Measurements from ENCODE around the gene TPM2. TPM values are rescaled to one million over a fixed set of nuclear protein-coding genes. Genes with fewer than 3 reads are reported as not detected.

The TPM2 gene
- total and polyA plus RNA-seq, 4 experiments from 2014 or later = 0.79 to 79.6 (median 72.6) TPM; not detected in 1

- POLR2A ChIA-PET (ENCODE audit: partially characterized antibody) = interaction anchor here (0.9 to 12.3 kb wide), 10 partner anchors 8 to 83 kb away, joined by 3 to 420 read pairs (median 4); partner anchors contain the start of genes CCDC107, CREB3, GBA2 and RGP1
- peaks cover 10 to 13% of the 10 kb centered on the region in 2 donors for H3K36me3 Mint-ChIP-seq
- Histone ChIP-seq H3K36me3 (ENCODE audit: insufficient read depth, low read length) (peaks cover 5% of the 10 kb centered on the region), H3K4me1 (ENCODE audit: insufficient read depth, low read length) (peaks cover 50% of the 10 kb centered on the region), H3K9me3 (ENCODE audit: control insufficient read depth in 1 of 2, low read length in 2 of 2) (no peaks in the 10 kb centered on the region), H3K4me3 (ENCODE audit: low read length in 2 of 2) (peak overlapping the region; percentile 42 to 51), H3K27ac (ENCODE audit: low read depth, low read length) (peak overlapping the region; percentile 96), H3K27me3 (ENCODE audit: insufficient read depth, low read length) (no peaks in the 10 kb centered on the region)
- peak overlapping the region; percentile 83 to 91 (median 88) for H3K4me3 Mint-ChIP-seq
- intact Hi-C loops (cut with micrococcal nuclease) = no loop called here
- peak overlapping the region; percentile 15 to 100 (median 89) for H3K27ac Mint-ChIP-seq
- H3K9me3 Mint-ChIP-seq = peaks cover 0 to 1% (median 0%) of the 10 kb centered on the region in 8 donors
- CTCF ChIA-PET (ENCODE audit: partially characterized antibody) = interaction anchor here (0.8 to 17.9 kb wide), 17 partner anchors 8 to 161 kb away, joined by 3 to 339 read pairs (median 4); partner anchors contain the start of genes CCDC107, CREB3, RMRP and SIT1
- H3K4me1 Mint-ChIP-seq = peaks cover 38 to 62% (median 51%) of the 10 kb centered on the region in 4 donors
- no peaks in the 10 kb centered on the region for H3K27me3 Mint-ChIP-seq
- no peak for DNase-seq
These were observed 24.3 kb downstream of the TPM2 start for GRCh38 chr9:35665471-35665818.

GRCh38 chr9:35664531-35665470 is 24.9 kb downstream of the TPM2 start, which contains the start of gene ARHGEF39:
Gene ARHGEF39, minus strand, starts transcription at chr9:35665195. Its CDS starts 26 bp downstream, at chr9:35665169.
- Mint-ChIP-seq H3K4me3 (peak within 1 kb of the TSS; percentile 83 to 91 (median 88)), H3K27me3 (no peaks in the 10 kb centered on the region), H3K4me1 (peaks cover 44 to 68% (median 56%) of the 10 kb centered on the region in 4 donors), H3K36me3 (peaks cover 13 to 19% of the 10 kb centered on the region in 2 donors), H3K9me3 (peaks cover 0 to 1% (median 0%) of the 10 kb centered on the region in 8 donors), H3K27ac (peak within 1 kb of the TSS; percentile 82 to 100 (median 97))
- Histone ChIP-seq H3K36me3 (ENCODE audit: insufficient read depth, low read length) (peaks cover 10% of the 10 kb centered on the region), H3K4me1 (ENCODE audit: insufficient read depth, low read length) (peaks cover 56% of the 10 kb centered on the region), H3K4me3 (ENCODE audit: low read length in 2 of 2) (peak within 1 kb of the TSS; percentile 42 to 51), H3K27ac (ENCODE audit: low read depth, low read length) (peak within 1 kb of the TSS; percentile 96), H3K27me3 (ENCODE audit: insufficient read depth, low read length) (no peaks in the 10 kb centered on the region), H3K9me3 (ENCODE audit: control insufficient read depth in 1 of 2, low read length in 2 of 2) (no peaks in the 10 kb centered on the region)
- DNase-seq = peak; percentile 64 to 72 (median 67)
- CTCF ChIA-PET (ENCODE audit: partially characterized antibody) = interaction anchor here (0.6 to 17.9 kb wide), 21 partner anchors 8 to 162 kb away, joined by 3 to 339 read pairs (median 4); partner anchors contain the start of genes CA9, CCDC107, CREB3 and RMRP
- POLR2A ChIA-PET (ENCODE audit: partially characterized antibody) = interaction anchor here (0.7 to 12.3 kb wide), 18 partner anchors 9 to 92 kb away, joined by 3 to 420 read pairs (median 4); partner anchors contain the start of genes CREB3, GBA2, RGP1 and SIT1
- intact Hi-C loops (cut with micrococcal nuclease) = no loop called here

- Histone ChIP-seq H3K36me3 (ENCODE audit: insufficient read depth, low read length) (peaks cover 10% of the 10 kb centered on the region), H3K27ac (ENCODE audit: low read depth, low read length) (peak overlapping the region; percentile 96), H3K9me3 (ENCODE audit: control insufficient read depth in 1 of 2, low read length in 2 of 2) (no peaks in the 10 kb centered on the region), H3K4me1 (ENCODE audit: insufficient read depth, low read length) (peaks cover 73% of the 10 kb centered on the region), H3K4me3 (ENCODE audit: low read length in 2 of 2) (no peak overlapping the region), H3K27me3 (ENCODE audit: insufficient read depth, low read length) (no peaks in the 10 kb centered on the region)
- H3K36me3 Mint-ChIP-seq = peaks cover 21 to 36% of the 10 kb centered on the region in 2 donors
- CTCF ChIA-PET (ENCODE audit: partially characterized antibody) = interaction anchor here (0.8 to 19.4 kb wide), 8 partner anchors 15 to 94 kb away, joined by 3 to 339 read pairs (median 79); partner anchors contain the start of genes CD72, CREB3, GBA2 and RGP1
- H3K4me3 Mint-ChIP-seq = peak overlapping the region; percentile 45 to 94 (median 86)
- peaks cover 0 to 7% (median 4%) of the 10 kb centered on the region in 8 donors for H3K9me3 Mint-ChIP-seq
- no peak for DNase-seq
- peak overlapping the region; percentile 82 to 100 (median 97) for H3K27ac Mint-ChIP-seq
- H3K4me1 Mint-ChIP-seq = peaks cover 57 to 89% (median 73%) of the 10 kb centered on the region in 4 donors
- intact Hi-C loops (cut with micrococcal nuclease) = loop anchor here (2.0 kb wide), 1 partner anchor 16 kb away; no protein-coding TSS in a partner anchor
- POLR2A ChIA-PET (ENCODE audit: partially characterized antibody) = interaction anchor here (0.7 to 12.3 kb wide), 9 partner anchors 13 to 150 kb away, joined by 3 to 420 read pairs (median 5); partner anchors contain the start of genes CD72, CREB3, SIT1 and SPAG8
- peaks cover 2 to 4% of the 10 kb centered on the region in 2 donors for H3K27me3 Mint-ChIP-seq
These were observed 27.3 kb downstream of the TPM2 start for GRCh38 chr9:35662437-35662836.

- Mint-ChIP-seq H3K4me1 (peaks cover 60 to 95% (median 78%) of the 10 kb centered on the region in 4 donors), H3K27me3 (peaks cover 2 to 4% of the 10 kb centered on the region in 2 donors), H3K4me3 (peak overlapping the region; percentile 59 to 94 (median 86)), H3K36me3 (peaks cover 21 to 40% of the 10 kb centered on the region in 2 donors), H3K9me3 (peaks cover 0 to 9% (median 4%) of the 10 kb centered on the region in 8 donors), H3K27ac (peak overlapping the region; percentile 82 to 100 (median 97))
- peaks cover 10% of the 10 kb centered on the region for H3K36me3 ChIP-seq (ENCODE audit: insufficient read depth, low read length)
- CTCF ChIA-PET (ENCODE audit: partially characterized antibody) = interaction anchor here (0.8 to 19.4 kb wide), 13 partner anchors 8 to 220 kb away, joined by 3 to 339 read pairs (median 7); partner anchors contain the start of genes CD72, CREB3, GBA2 and RGP1
- POLR2A ChIA-PET (ENCODE audit: partially characterized antibody) = interaction anchor here (0.9 to 12.3 kb wide), 11 partner anchors 9 to 220 kb away, joined by 3 to 420 read pairs (median 4); partner anchors contain the start of genes CD72, CREB3, SIT1 and SPAG8
- peak; percentile 64 to 81 (median 70) for DNase-seq
- H3K4me1 ChIP-seq (ENCODE audit: insufficient read depth, low read length) = peaks cover 79% of the 10 kb centered on the region
- H3K27ac ChIP-seq (ENCODE audit: low read depth, low read length) = peak overlapping the region; percentile 96
- H3K4me3 ChIP-seq (ENCODE audit: low read length in 2 of 2) = no peak overlapping the region
- intact Hi-C loops (cut with micrococcal nuclease) = loop anchor here (2.0 kb wide), 1 partner anchor 15 kb away; no protein-coding TSS in a partner anchor
- no peaks in the 10 kb centered on the region for H3K9me3 ChIP-seq (ENCODE audit: control insufficient read depth in 1 of 2, low read length in 2 of 2)
- no peaks in the 10 kb centered on the region for H3K27me3 ChIP-seq (ENCODE audit: insufficient read depth, low read length)
These were observed 27.9 kb downstream of the TPM2 start for GRCh38 chr9:35661756-35662350.

- H3K27ac Mint-ChIP-seq = peak overlapping the region; percentile 87 to 100 (median 96)
- H3K9me3 Mint-ChIP-seq = peaks cover 0 to 9% (median 4%) of the 10 kb centered on the region in 8 donors
- CTCF ChIA-PET (ENCODE audit: partially characterized antibody) = interaction anchor here (0.9 to 19.4 kb wide), 15 partner anchors 9 to 221 kb away, joined by 3 to 339 read pairs (median 6); partner anchors contain the start of genes CD72, CREB3, GBA2 and RGP1
- intact Hi-C loops (cut with micrococcal nuclease) = no loop called here
- Histone ChIP-seq H3K27ac (ENCODE audit: low read depth, low read length) (peak overlapping the region; percentile 96), H3K36me3 (ENCODE audit: insufficient read depth, low read length) (peaks cover 10% of the 10 kb centered on the region), H3K27me3 (ENCODE audit: insufficient read depth, low read length) (no peaks in the 10 kb centered on the region), H3K4me3 (ENCODE audit: low read length in 2 of 2) (no peak overlapping the region), H3K4me1 (ENCODE audit: insufficient read depth, low read length) (peaks cover 88% of the 10 kb centered on the region), H3K9me3 (ENCODE audit: control insufficient read depth in 1 of 2, low read length in 2 of 2) (no peaks in the 10 kb centered on the region)
- H3K36me3 Mint-ChIP-seq = peaks cover 21 to 40% of the 10 kb centered on the region in 2 donors
- peak overlapping the region in 7 of 8 donors; percentile 46 to 95 (median 92) for H3K4me3 Mint-ChIP-seq
- peaks cover 66 to 99% (median 82%) of the 10 kb centered on the region in 4 donors for H3K4me1 Mint-ChIP-seq
- H3K27me3 Mint-ChIP-seq = peaks cover 2 to 4% of the 10 kb centered on the region in 2 donors
- no peak for DNase-seq
- POLR2A ChIA-PET (ENCODE audit: partially characterized antibody) = interaction anchor here (0.7 to 12.3 kb wide), 10 partner anchors 10 to 221 kb away, joined by 3 to 420 read pairs (median 4); partner anchors contain the start of genes CD72, CREB3, SIT1 and TLN1
These were observed 28.7 kb downstream of the TPM2 start for GRCh38 chr9:35660966-35661415.

- Histone ChIP-seq H3K27me3 (ENCODE audit: insufficient read depth, low read length) (no peaks in the 10 kb centered on the region), H3K4me3 (ENCODE audit: low read length in 2 of 2) (peak overlapping the region; percentile 42 to 90), H3K36me3 (ENCODE audit: insufficient read depth, low read length) (peaks cover 10% of the 10 kb centered on the region), H3K27ac (ENCODE audit: low read depth, low read length) (peak overlapping the region; percentile 96), H3K4me1 (ENCODE audit: insufficient read depth, low read length) (peaks cover 79% of the 10 kb centered on the region), H3K9me3 (ENCODE audit: control insufficient read depth in 1 of 2, low read length in 2 of 2) (no peaks in the 10 kb centered on the region)
- Mint-ChIP-seq H3K36me3 (peaks cover 21 to 40% of the 10 kb centered on the region in 2 donors), H3K27me3 (peaks cover 2 to 4% of the 10 kb centered on the region in 2 donors), H3K4me1 (peaks cover 64 to 94% (median 78%) of the 10 kb centered on the region in 4 donors), H3K4me3 (peak overlapping the region; percentile 86 to 95 (median 92)), H3K27ac (peak overlapping the region; percentile 91 to 100 (median 96)), H3K9me3 (peaks cover 0 to 9% (median 4%) of the 10 kb centered on the region in 8 donors)
- no peak for DNase-seq
- ChIA-PET POLR2A (ENCODE audit: partially characterized antibody) (interaction anchor here (0.8 to 12.3 kb wide), 12 partner anchors 12 to 546 kb away, joined by 3 to 420 read pairs (median 22); partner anchors contain the start of genes CD72, CREB3, GBA2 and HINT2), CTCF (ENCODE audit: partially characterized antibody) (interaction anchor here (0.9 to 19.4 kb wide), 15 partner anchors 8 to 286 kb away, joined by 3 to 339 read pairs (median 11); partner anchors contain the start of genes CD72, CREB3, SIT1 and TESK1)
- intact Hi-C loops (cut with micrococcal nuclease) = loop anchor here (5.0 kb wide), 2 partner anchors 547 to 672 kb away; partner anchors contain the start of gene DNAJB5
These were observed 30.4 kb downstream of the TPM2 start for GRCh38 chr9:35659340-35659739.
